ENCODE results near the gene KNL1. TPM values are rescaled to one million over a fixed set of nuclear protein-coding genes. Genes with fewer than 3 reads are reported as not detected.
A peak's percentile ranks its signal among the peaks of the same experiment; 100 is the strongest.

Gene KNL1, protein sequence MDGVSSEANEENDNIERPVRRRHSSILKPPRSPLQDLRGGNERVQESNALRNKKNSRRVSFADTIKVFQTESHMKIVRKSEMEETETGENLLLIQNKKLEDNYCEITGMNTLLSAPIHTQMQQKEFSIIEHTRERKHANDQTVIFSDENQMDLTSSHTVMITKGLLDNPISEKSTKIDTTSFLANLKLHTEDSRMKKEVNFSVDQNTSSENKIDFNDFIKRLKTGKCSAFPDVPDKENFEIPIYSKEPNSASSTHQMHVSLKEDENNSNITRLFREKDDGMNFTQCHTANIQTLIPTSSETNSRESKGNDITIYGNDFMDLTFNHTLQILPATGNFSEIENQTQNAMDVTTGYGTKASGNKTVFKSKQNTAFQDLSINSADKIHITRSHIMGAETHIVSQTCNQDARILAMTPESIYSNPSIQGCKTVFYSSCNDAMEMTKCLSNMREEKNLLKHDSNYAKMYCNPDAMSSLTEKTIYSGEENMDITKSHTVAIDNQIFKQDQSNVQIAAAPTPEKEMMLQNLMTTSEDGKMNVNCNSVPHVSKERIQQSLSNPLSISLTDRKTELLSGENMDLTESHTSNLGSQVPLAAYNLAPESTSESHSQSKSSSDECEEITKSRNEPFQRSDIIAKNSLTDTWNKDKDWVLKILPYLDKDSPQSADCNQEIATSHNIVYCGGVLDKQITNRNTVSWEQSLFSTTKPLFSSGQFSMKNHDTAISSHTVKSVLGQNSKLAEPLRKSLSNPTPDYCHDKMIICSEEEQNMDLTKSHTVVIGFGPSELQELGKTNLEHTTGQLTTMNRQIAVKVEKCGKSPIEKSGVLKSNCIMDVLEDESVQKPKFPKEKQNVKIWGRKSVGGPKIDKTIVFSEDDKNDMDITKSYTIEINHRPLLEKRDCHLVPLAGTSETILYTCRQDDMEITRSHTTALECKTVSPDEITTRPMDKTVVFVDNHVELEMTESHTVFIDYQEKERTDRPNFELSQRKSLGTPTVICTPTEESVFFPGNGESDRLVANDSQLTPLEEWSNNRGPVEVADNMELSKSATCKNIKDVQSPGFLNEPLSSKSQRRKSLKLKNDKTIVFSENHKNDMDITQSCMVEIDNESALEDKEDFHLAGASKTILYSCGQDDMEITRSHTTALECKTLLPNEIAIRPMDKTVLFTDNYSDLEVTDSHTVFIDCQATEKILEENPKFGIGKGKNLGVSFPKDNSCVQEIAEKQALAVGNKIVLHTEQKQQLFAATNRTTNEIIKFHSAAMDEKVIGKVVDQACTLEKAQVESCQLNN (N-terminal part only)
- total RNA-seq (2022) (7.9 and 11.4 TPM in 2 replicates), Bru-seq, nascent RNA (percentile 48 among the genes with signal in this experiment), BruChase-seq, experiment 1, labeled RNA remaining after a 6-hour chase (percentile 64 among the genes with signal in this experiment), BruChase-seq, experiment 2, labeled RNA remaining after a 2-hour chase (percentile 56 among the genes with signal in this experiment)
- long read RNA-seq, partial matches to known transcripts, result 0 of 1 reads
- long read RNA-seq, other reads (novel, unspliced or antisense), result 1 of 1 reads

GRCh38 chr15:40593588-40594428 is at the start of gene KNL1:
TSS of gene KNL1 (plus strand) at chr15:40594249. CDS start at chr15:40602932, 8,683 bp downstream.
- no TSS peak for BruUV-seq (replicated peaks)
- CTCF ChIA-PET, result interaction anchor here (0.9 kb wide), 1 partner anchor 189 kb away, joined by 3 read pairs; no protein-coding TSS in a partner anchor
- peak; percentile 95 for DNase-seq (ENCODE audit: unreplicated experiment)
- Mint-ChIP-seq H3K4me3 (ENCODE audit: unreplicated experiment) (peak within 1 kb of the TSS; percentile 89), H3K9me3 (ENCODE audit: unreplicated experiment) (no peaks in the 10 kb centered on the region), H3K4me1 (ENCODE audit: insufficient read depth, unreplicated experiment) (peaks cover 11% of the 10 kb centered on the region), H3K27me3 (ENCODE audit: insufficient read depth, unreplicated experiment) (no peaks in the 10 kb centered on the region), H3K36me3 (ENCODE audit: insufficient read depth, unreplicated experiment) (peaks cover 7% of the 10 kb centered on the region), H3K27ac (ENCODE audit: low read depth, unreplicated experiment) (peak within 1 kb of the TSS; percentile 100)
- POLR2A ChIA-PET, result interaction anchor here (0.7 to 3.1 kb wide), 12 partner anchors 14 to 663 kb away, joined by 3 to 20 read pairs (median 4); partner anchors contain the start of genes CCDC32, RAD51 and RPUSD2
- no peak for TF ChIP-seq CTCF (IDR thresholded peaks at IDR 0.05; ENCODE audit: unreplicated experiment)
- intact Hi-C loops (cut with micrococcal nuclease), result loop anchor here (2.0 to 10.0 kb wide), 4 partner anchors 29 to 301 kb away; partner anchors contain the start of genes C15orf62, CCDC32, GCHFR and VPS18

GRCh38 chr15:40545457-40545856 is 48.6 kb upstream of the KNL1 start:
- Mint-ChIP-seq H3K4me1 (ENCODE audit: insufficient read depth, unreplicated experiment) (no peaks in the 10 kb centered on the region), H3K27ac (ENCODE audit: low read depth, unreplicated experiment) (no peak overlapping the region), H3K4me3 (ENCODE audit: unreplicated experiment) (no peak overlapping the region), H3K27me3 (ENCODE audit: insufficient read depth, unreplicated experiment) (no peaks in the 10 kb centered on the region), H3K9me3 (ENCODE audit: unreplicated experiment) (no peaks in the 10 kb centered on the region), H3K36me3 (ENCODE audit: insufficient read depth, unreplicated experiment) (peaks cover 3% of the 10 kb centered on the region)
- ChIA-PET CTCF (interaction anchor here (0.8 kb wide), 1 partner anchor 13 kb away, joined by 3 read pairs; no protein-coding TSS in a partner anchor), POLR2A (no interaction called here)
- intact Hi-C loops (cut with micrococcal nuclease), result no loop called here
- TF ChIP-seq CTCF (IDR thresholded peaks at IDR 0.05; ENCODE audit: unreplicated experiment), result no peak
- no peak for DNase-seq (ENCODE audit: unreplicated experiment)
- no TSS peak for BruUV-seq (replicated peaks)

- intact Hi-C loops (cut with micrococcal nuclease), result no loop called here
- H3K9me3 Mint-ChIP-seq (ENCODE audit: unreplicated experiment), result no peaks in the 10 kb centered on the region
- BruUV-seq (replicated peaks), result no TSS peak
- H3K27me3 Mint-ChIP-seq (ENCODE audit: insufficient read depth, unreplicated experiment), result no peaks in the 10 kb centered on the region
- H3K36me3 Mint-ChIP-seq (ENCODE audit: insufficient read depth, unreplicated experiment), result peaks cover 28% of the 10 kb centered on the region
- ChIA-PET CTCF (interaction anchor here (0.6 to 1.6 kb wide), 2 partner anchors 28 to 1440 kb away, joined by 3 to 5 read pairs; no protein-coding TSS in a partner anchor), POLR2A (no interaction called here)
- no peaks in the 10 kb centered on the region for H3K4me1 Mint-ChIP-seq (ENCODE audit: insufficient read depth, unreplicated experiment)
- no peak for DNase-seq (ENCODE audit: unreplicated experiment)
- no peak overlapping the region for H3K27ac Mint-ChIP-seq (ENCODE audit: low read depth, unreplicated experiment)
- H3K4me3 Mint-ChIP-seq (ENCODE audit: unreplicated experiment), result no peak overlapping the region
- no peak for TF ChIP-seq CTCF (IDR thresholded peaks at IDR 0.05; ENCODE audit: unreplicated experiment)
Measured at GRCh38 chr15:40548610-40549009, 45.4 kb upstream of the KNL1 start.
